ENCODE measurements around the gene GPATCH1.

DNA sequence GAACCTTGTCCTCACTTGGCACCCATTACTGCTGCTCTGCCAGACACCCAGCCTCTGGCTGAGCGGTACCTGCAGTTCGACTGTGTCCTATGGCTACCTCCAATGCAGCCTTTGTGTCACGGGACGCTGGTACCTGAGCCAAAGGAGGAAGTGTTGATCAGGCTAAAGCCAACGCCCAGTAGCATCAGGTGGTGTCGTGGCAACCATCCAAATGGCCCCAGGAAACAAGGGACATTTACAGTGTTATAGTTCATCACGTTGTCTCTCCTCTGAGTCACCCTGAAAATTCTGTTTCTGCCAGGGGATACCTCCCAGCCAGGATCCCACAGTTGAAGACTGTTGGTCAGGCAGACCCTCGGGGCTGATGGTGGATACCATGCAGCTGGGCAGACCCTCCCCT is 26.4 kb upstream of the GPATCH1 start:
- TF ChIP-seq EZH2 (IDR thresholded peaks at IDR 0.05) (no peak), POLR2AphosphoS5 (IDR thresholded peaks at IDR 0.05; ENCODE audit: borderline replicate concordance, low read depth, low read length) (no peak), FOXP2 (optimal IDR thresholded peaks at IDR 0.05; ENCODE audit: control extremely low read depth, extremely low read length, insufficient read depth) (no peak)
